Subcutaneous adipose tissue (tissue), 4 donors: ENCODE results near the gene GLIS1. TPM values are rescaled to one million over a fixed set of nuclear protein-coding genes. Genes with fewer than 3 reads are reported as not detected.

Experiments used
- CTCF ChIP-seq: fragments of 450-650 bp; IDR thresholded peaks from one replicate; pipeline ENCODE4 v1.5.1; 2016; ENCODE audit warnings: low read depth, mild to moderate bottlenecking, control low read depth, antibody characterized with exemption, moderate library complexity
- total RNA-seq, 4 donors: library from RNA; depleted of rRNA; stranded (reverse); fragments of >200 nt; gene quantifications; one replicate each; pipeline ENCODE4 v1.1.0, GENCODE V29; 2016

GLIS1 gene
- total RNA-seq, 4 donors from 2014 or later = 0.17 to 3.6 TPM; not detected in 2

- no peak for TF ChIP-seq CTCF
Observed at GRCh38 chr1:53477651-53478501, 261.1 kb downstream of the GLIS1 start.

GRCh38 chr1:53476579-53476978, 262.4 kb downstream of the GLIS1 start:
- TF ChIP-seq CTCF = no peak

GRCh38 chr1:53475664-53476063, 263.3 kb downstream of the GLIS1 start:
- TF ChIP-seq CTCF = no peak

- no peak for TF ChIP-seq CTCF
Observed at GRCh38 chr1:53473463-53473862, 265.5 kb downstream of the GLIS1 start.

GRCh38 chr1:53471000-53471399, 268.0 kb downstream of the GLIS1 start:
- no peak for TF ChIP-seq CTCF

- no peak for TF ChIP-seq CTCF
Observed at GRCh38 chr1:53470584-53470983, 268.4 kb downstream of the GLIS1 start.

- TF ChIP-seq CTCF = no peak
Observed at GRCh38 chr1:53470155-53470554, 268.8 kb downstream of the GLIS1 start.
